AG09309 (cell line): ENCODE results near the gene PIP4K2A.

ENCODE experiments used
- DNase-seq: peaks from one replicate; pipeline ENCODE4 v3.0.0-alpha.2; 2010; ENCODE audit warnings: low read depth
- H3K4me3 ChIP-seq: 2 replicates; pipeline ENCODE4 v1.5.1; 2011; ENCODE audit warnings: mild to moderate bottlenecking, low read depth, low read length, moderate library complexity; ENCODE audit not compliant: control insufficient read depth
- CTCF ChIP-seq: IDR thresholded peaks from 2 replicates; pipeline ENCODE4 v1.5.1; 2011; ENCODE audit warnings: mild to moderate bottlenecking, low read depth, low read length, inconsistent platforms; ENCODE audit not compliant: insufficient read depth, control insufficient read depth; ENCODE audit errors: missing control alignments

The PIP4K2A gene

GRCh38 chr10:22666287-22667092, 47.9 kb downstream of the PIP4K2A start:
- TF ChIP-seq CTCF: no peak
- no peak for DNase-seq
- H3K4me3 ChIP-seq: no peak overlapping the region

GRCh38 chr10:22665329-22665728, 49.0 kb downstream of the PIP4K2A start:
- DNase-seq: no peak
- TF ChIP-seq CTCF: no peak
- H3K4me3 ChIP-seq: no peak overlapping the region

GRCh38 chr10:22662733-22663330, 51.5 kb downstream of the PIP4K2A start:
- TF ChIP-seq CTCF: no peak

GRCh38 chr10:22659866-22660265, 54.5 kb downstream of the PIP4K2A start:
- no peak for DNase-seq
- no peak for TF ChIP-seq CTCF
- no peak overlapping the region for H3K4me3 ChIP-seq

More at GRCh38 chr10:22662733-22663330, 51.5 kb downstream of the PIP4K2A start:
- no peak overlapping the region for H3K4me3 ChIP-seq
- DNase-seq: no peak

GRCh38 chr10:22658745-22659410, 55.5 kb downstream of the PIP4K2A start:
- no peak overlapping the region for H3K4me3 ChIP-seq
- no peak for DNase-seq
- no peak for TF ChIP-seq CTCF

- no peak for TF ChIP-seq CTCF
- DNase-seq: no peak
- no peak overlapping the region for H3K4me3 ChIP-seq
These were observed 56.7 kb downstream of the PIP4K2A start for GRCh38 chr10:22657566-22658225.
